SK-N-SH treated with all-trans-retinoic acid at 6 μM for 48 hours (cell line): ENCODE measurements around the gene ALDOA.
A peak's percentile ranks its signal among the peaks of the same experiment; 100 is the strongest.

Experiments
- ATAC-seq: fragments of 200-7000 bp; cut with Tn5 transposase; 3 replicates; pipeline ENCODE4 v1.9.1; 2020; ENCODE audit warnings: mild to moderate bottlenecking, moderate library complexity
- BACH2 ChIP-seq: fragments of 250-450 bp; sonication (Bioruptor Pico); IDR thresholded peaks from 2 replicates; pipeline ENCODE4 v1.9.0; 2021; ENCODE audit warnings: mild to moderate bottlenecking, borderline replicate concordance
- CREB5 ChIP-seq: fragments of 250-450 bp; sonication (Bioruptor Pico); IDR thresholded peaks from 2 replicates; pipeline ENCODE4 v1.5.1; 2020; ENCODE audit warnings: low read depth, mild to moderate bottlenecking, moderate library complexity
- CSDC2 ChIP-seq: fragments of 250-450 bp; sonication (Bioruptor Pico); IDR thresholded peaks from 2 replicates; pipeline ENCODE4 v1.5.0; 2020; ENCODE audit warnings: mild to moderate bottlenecking, moderate library complexity
- CSRNP3 ChIP-seq: fragments of 250-450 bp; sonication (Bioruptor Pico); IDR thresholded peaks from 2 replicates; pipeline ENCODE4 v1.5.1; 2021; ENCODE audit warnings: mild to moderate bottlenecking, moderate library complexity
- ESRRG ChIP-seq: fragments of 250-450 bp; sonication (Bioruptor Pico); IDR thresholded peaks from 2 replicates; pipeline ENCODE4 v1.6.1; 2021; ENCODE audit warnings: mild to moderate bottlenecking
- GLIS3 ChIP-seq: fragments of 250-450 bp; sonication (Bioruptor Pico); IDR thresholded peaks from 2 replicates; pipeline ENCODE4 v1.5.0; 2020; ENCODE audit warnings: mild to moderate bottlenecking, moderate library complexity
- ISL1 ChIP-seq: fragments of 250-450 bp; sonication (Bioruptor Pico); IDR thresholded peaks from 2 replicates; pipeline ENCODE4 v2.1.2; 2022; ENCODE audit warnings: mild to moderate bottlenecking, moderate library complexity
- OSR1 ChIP-seq: fragments of 250-450 bp; sonication (Bioruptor Pico); IDR thresholded peaks from 2 replicates; pipeline ENCODE4 v1.8.0; 2022; ENCODE audit warnings: moderate library complexity, mild to moderate bottlenecking, inconsistent platforms
- PATZ1 ChIP-seq: fragments of 250-450 bp; sonication (Bioruptor Pico); IDR thresholded peaks from 2 replicates; pipeline ENCODE4 v1.8.0; 2020; ENCODE audit warnings: mild to moderate bottlenecking, moderate library complexity, borderline replicate concordance
- POU6F1 ChIP-seq: fragments of 250-450 bp; sonication (Bioruptor Pico); IDR thresholded peaks from 2 replicates; pipeline ENCODE4 v1.8.0; 2021; ENCODE audit warnings: low read depth, mild to moderate bottlenecking, moderate library complexity, borderline replicate concordance
- RARB ChIP-seq: fragments of 250-450 bp; sonication (Bioruptor Pico); IDR thresholded peaks from 2 replicates; pipeline ENCODE4 v1.8.0; 2021; ENCODE audit warnings: mild to moderate bottlenecking, moderate library complexity
- SNAI2 ChIP-seq: fragments of 250-450 bp; sonication (Bioruptor Pico); IDR thresholded peaks from 2 replicates; pipeline ENCODE4 v1.5.0; 2020; ENCODE audit warnings: mild to moderate bottlenecking, moderate library complexity
- TCF4 ChIP-seq: fragments of 250-450 bp; sonication (Bioruptor Pico); IDR thresholded peaks from 2 replicates; pipeline ENCODE4 v1.8.0; 2021; ENCODE audit warnings: mild to moderate bottlenecking, moderate library complexity, borderline replicate concordance
- TOX ChIP-seq: fragments of 250-450 bp; sonication (Bioruptor Pico); IDR thresholded peaks from 2 replicates; pipeline ENCODE4 v1.8.0; 2021; ENCODE audit warnings: mild to moderate bottlenecking, moderate library complexity, borderline replicate concordance
- TSHZ2 ChIP-seq: fragments of 250-450 bp; sonication (Bioruptor Pico); IDR thresholded peaks from 2 replicates; pipeline ENCODE4 v1.5.0; 2020; ENCODE audit warnings: mild to moderate bottlenecking, moderate library complexity
- ZC3H10 ChIP-seq: fragments of 250-450 bp; sonication (Bioruptor Pico); IDR thresholded peaks from 2 replicates; pipeline ENCODE4 v1.5.1; 2021; ENCODE audit warnings: mild to moderate bottlenecking, moderate library complexity
- ZFP3 ChIP-seq: fragments of 250-450 bp; sonication (Bioruptor Pico); IDR thresholded peaks from 2 replicates; pipeline ENCODE4 v1.5.0; 2020; ENCODE audit warnings: mild to moderate bottlenecking, moderate library complexity
- ZFP30 ChIP-seq: fragments of 450-650 bp; formaldehyde crosslinking; IDR thresholded peaks from 2 replicates; pipeline ENCODE4 v1.5.0; 2022; ENCODE audit warnings: mild to moderate bottlenecking, moderate library complexity
- ZNF565 ChIP-seq: fragments of 450-650 bp; formaldehyde crosslinking; conservative IDR thresholded peaks from 2 replicates; pipeline ENCODE4 v1.5.0; 2020; ENCODE audit warnings: low read depth, mild to moderate bottlenecking, moderate library complexity
- ZNF70 ChIP-seq: fragments of 450-650 bp; formaldehyde crosslinking; IDR thresholded peaks from 2 replicates; pipeline ENCODE4 v1.5.0; 2020; ENCODE audit warnings: mild to moderate bottlenecking, moderate library complexity
- ZNF8 ChIP-seq: fragments of 450-650 bp; formaldehyde crosslinking; IDR thresholded peaks from 2 replicates; pipeline ENCODE4 v1.5.0; 2020; ENCODE audit warnings: mild to moderate bottlenecking, moderate library complexity

The ALDOA gene

GRCh38 chr16:30054451-30054850 is 11.1 kb upstream of the ALDOA start:
- ATAC-seq = no peak
- TF ChIP-seq ESRRG (CRISPR knock-in tag) (no peak), SNAI2 (CRISPR knock-in tag) (no peak), ZC3H10 (CRISPR knock-in tag) (no peak), CSDC2 (CRISPR knock-in tag) (no peak), PATZ1 (CRISPR knock-in tag) (no peak), ZNF565 (CRISPR knock-in tag) (no peak), TSHZ2 (CRISPR knock-in tag) (no peak), BACH2 (CRISPR knock-in tag) (no peak), ZFP30 (CRISPR knock-in tag) (no peak), ZFP3 (CRISPR knock-in tag) (no peak), TOX (CRISPR knock-in tag) (no peak), POU6F1 (CRISPR knock-in tag) (no peak), GLIS3 (CRISPR knock-in tag) (no peak), CSRNP3 (CRISPR knock-in tag) (no peak), ISL1 (no peak), ZNF8 (CRISPR knock-in tag) (no peak), TCF4 (CRISPR knock-in tag) (no peak)

GRCh38 chr16:30054959-30055553 is 10.5 kb upstream of the ALDOA start:
- TF ChIP-seq OSR1 = no peak
- TF ChIP-seq ZFP3 (CRISPR knock-in tag) = no peak
- TF ChIP-seq BACH2 (CRISPR knock-in tag) = no peak
- no peak for TF ChIP-seq ZNF70 (CRISPR knock-in tag)
- no peak for TF ChIP-seq CREB5 (CRISPR knock-in tag)
- TF ChIP-seq CSDC2 (CRISPR knock-in tag) = no peak
- TF ChIP-seq RARB = no peak
- TF ChIP-seq TSHZ2 (CRISPR knock-in tag) = no peak
- peak; percentile 41 for ATAC-seq
